MM.1S (cell line): Measurements from ENCODE around the gene TFAP2B.

Experiments used
- EZH2 ChIP-seq: fragments of 300-600 bp; sonication (generic); optimal IDR thresholded peaks from 2 replicates; pipeline ENCODE3; 2017; ENCODE audit warnings: low read depth, mild to moderate bottlenecking, antibody characterized with exemption, low read length, mixed read lengths
- TF ChIP-seq, protein P1 (sequence below): fragments of 300-600 bp; sonication (generic); IDR thresholded peaks from 2 replicates; pipeline ENCODE4 v1.5.1; 2016; ENCODE audit warnings: antibody characterized with exemption, low read length, mixed read lengths

DNA sequence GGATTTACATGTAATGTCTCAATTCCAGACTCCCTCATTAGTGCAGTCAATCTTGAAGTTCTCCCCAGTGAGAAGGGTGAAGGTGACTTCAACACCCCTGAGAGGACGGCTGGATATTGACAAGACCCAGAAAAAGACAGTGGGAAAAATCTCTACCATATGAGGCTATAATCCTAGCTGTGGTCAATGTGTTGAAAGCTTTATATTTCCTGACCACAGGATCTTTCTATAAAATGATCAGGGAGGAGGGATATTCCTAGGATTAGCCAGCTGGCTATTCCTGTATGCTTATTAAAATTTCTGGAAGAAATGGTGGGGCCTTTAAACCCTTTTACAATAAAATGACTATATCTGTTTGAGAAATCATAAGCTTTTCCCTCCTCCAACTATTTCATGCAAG, 43.0 kb downstream of the TFAP2B start:
- TF ChIP-seq, protein P1, sequence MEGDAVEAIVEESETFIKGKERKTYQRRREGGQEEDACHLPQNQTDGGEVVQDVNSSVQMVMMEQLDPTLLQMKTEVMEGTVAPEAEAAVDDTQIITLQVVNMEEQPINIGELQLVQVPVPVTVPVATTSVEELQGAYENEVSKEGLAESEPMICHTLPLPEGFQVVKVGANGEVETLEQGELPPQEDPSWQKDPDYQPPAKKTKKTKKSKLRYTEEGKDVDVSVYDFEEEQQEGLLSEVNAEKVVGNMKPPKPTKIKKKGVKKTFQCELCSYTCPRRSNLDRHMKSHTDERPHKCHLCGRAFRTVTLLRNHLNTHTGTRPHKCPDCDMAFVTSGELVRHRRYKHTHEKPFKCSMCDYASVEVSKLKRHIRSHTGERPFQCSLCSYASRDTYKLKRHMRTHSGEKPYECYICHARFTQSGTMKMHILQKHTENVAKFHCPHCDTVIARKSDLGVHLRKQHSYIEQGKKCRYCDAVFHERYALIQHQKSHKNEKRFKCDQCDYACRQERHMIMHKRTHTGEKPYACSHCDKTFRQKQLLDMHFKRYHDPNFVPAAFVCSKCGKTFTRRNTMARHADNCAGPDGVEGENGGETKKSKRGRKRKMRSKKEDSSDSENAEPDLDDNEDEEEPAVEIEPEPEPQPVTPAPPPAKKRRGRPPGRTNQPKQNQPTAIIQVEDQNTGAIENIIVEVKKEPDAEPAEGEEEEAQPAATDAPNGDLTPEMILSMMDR, result no peak
- TF ChIP-seq EZH2, result no peak
